ENCODE measurements around the gene MICAL3.

Gene MICAL3

DNA sequence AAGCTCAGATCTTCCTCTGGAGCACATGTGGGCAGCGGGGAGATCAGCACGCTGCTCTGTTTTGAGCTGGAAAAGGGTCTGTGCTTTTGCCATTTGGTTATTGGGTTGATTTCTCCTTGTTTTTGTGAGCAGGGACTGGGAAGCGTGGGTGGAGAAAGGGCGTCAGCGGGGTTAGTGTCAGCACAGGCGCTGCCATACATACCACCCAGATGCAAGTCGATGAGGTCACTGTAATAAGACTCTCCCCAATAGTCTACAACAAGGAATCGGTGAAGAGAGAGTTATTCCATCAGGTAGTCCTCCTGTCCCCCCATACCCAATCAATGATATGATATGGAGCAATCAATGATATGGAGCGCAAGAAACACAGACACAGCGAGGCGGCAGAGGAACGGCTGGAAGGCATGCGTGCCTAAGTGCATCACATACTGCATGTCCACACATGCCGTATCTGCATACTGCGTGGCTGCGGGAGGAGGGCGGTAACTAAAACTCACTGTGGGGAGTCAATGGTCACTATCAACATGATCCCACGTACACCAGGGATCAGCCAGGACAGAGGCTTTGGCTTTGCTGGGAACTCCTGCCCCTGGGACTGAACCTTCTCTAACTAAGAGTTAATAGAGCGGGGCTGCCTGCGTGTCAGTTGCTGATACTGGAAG lies 220.6 kb downstream of the MICAL3 start:
- Histone ChIP-seq H3K27me3 (ENCODE audit: control insufficient read depth, insufficient read depth, low read length) (no peaks in the 10 kb centered on the region), H3K4me1 (no peaks in the 10 kb centered on the region), H3K79me2 (no peaks in the 10 kb centered on the region), H3K27ac (no peak overlapping the region), H3K36me3 (ENCODE audit: control insufficient read depth, insufficient read depth, low read length) (no peaks in the 10 kb centered on the region), H2AFZ (no peak overlapping the region), H3K4me3 (ENCODE audit: low read depth, low read length) (no peak overlapping the region), H3K4me2 (ENCODE audit: low read length) (no peak overlapping the region), H3K9ac (no peak overlapping the region), H3K9me3 (ENCODE audit: control insufficient read depth, low read length) (no peaks in the 10 kb centered on the region)
- TF ChIP-seq CTCF (IDR thresholded peaks at IDR 0.05): no peak

- H3K9ac ChIP-seq: no peak overlapping the region
- TF ChIP-seq CTCF (IDR thresholded peaks at IDR 0.05): no peak
- H3K4me3 ChIP-seq (ENCODE audit: low read depth, low read length): no peak overlapping the region
- no peak overlapping the region for H2AFZ ChIP-seq
- no peak overlapping the region for H3K4me2 ChIP-seq (ENCODE audit: low read length)
- H3K27ac ChIP-seq: no peak overlapping the region
- H3K9me3 ChIP-seq (ENCODE audit: control insufficient read depth, low read length): no peaks in the 10 kb centered on the region
- H3K27me3 ChIP-seq (ENCODE audit: control insufficient read depth, insufficient read depth, low read length): no peaks in the 10 kb centered on the region
- no peaks in the 10 kb centered on the region for H3K79me2 ChIP-seq
- no peaks in the 10 kb centered on the region for H3K4me1 ChIP-seq
- H3K36me3 ChIP-seq (ENCODE audit: control insufficient read depth, insufficient read depth, low read length): no peaks in the 10 kb centered on the region
Measured at GRCh38 chr22:17802822-17803221, 221.5 kb downstream of the MICAL3 start.

DNA sequence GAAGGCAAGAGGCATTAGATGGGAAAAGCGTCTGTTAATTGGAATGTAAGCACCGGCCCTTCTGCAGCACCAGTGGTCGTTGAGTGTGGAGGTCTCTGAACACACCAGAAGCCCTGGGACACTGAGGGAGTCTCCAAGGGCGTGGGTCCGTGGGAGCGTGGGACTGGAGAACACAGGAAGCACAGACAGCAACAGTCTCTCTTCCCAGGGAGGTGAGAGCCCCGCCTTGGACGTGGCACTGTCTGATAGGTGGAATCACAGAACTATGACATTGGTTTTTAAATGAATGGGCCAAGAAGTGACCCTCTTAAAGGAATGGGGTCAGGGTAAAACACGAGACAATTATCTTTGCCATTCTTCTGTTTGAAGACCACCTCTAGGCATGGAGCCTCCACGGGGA lies 221.9 kb downstream of the MICAL3 start:
- no peaks in the 10 kb centered on the region for H3K4me1 ChIP-seq
- H3K27me3 ChIP-seq (ENCODE audit: control insufficient read depth, insufficient read depth, low read length): no peaks in the 10 kb centered on the region
- no peaks in the 10 kb centered on the region for H3K36me3 ChIP-seq (ENCODE audit: control insufficient read depth, insufficient read depth, low read length)
- H3K4me3 ChIP-seq (ENCODE audit: low read depth, low read length): no peak overlapping the region
- no peaks in the 10 kb centered on the region for H3K9me3 ChIP-seq (ENCODE audit: control insufficient read depth, low read length)
- no peak overlapping the region for H3K9ac ChIP-seq
- no peaks in the 10 kb centered on the region for H3K79me2 ChIP-seq
- TF ChIP-seq CTCF (IDR thresholded peaks at IDR 0.05): no peak
- H2AFZ ChIP-seq: no peak overlapping the region
- H3K27ac ChIP-seq: no peak overlapping the region
- no peak overlapping the region for H3K4me2 ChIP-seq (ENCODE audit: low read length)

DNA sequence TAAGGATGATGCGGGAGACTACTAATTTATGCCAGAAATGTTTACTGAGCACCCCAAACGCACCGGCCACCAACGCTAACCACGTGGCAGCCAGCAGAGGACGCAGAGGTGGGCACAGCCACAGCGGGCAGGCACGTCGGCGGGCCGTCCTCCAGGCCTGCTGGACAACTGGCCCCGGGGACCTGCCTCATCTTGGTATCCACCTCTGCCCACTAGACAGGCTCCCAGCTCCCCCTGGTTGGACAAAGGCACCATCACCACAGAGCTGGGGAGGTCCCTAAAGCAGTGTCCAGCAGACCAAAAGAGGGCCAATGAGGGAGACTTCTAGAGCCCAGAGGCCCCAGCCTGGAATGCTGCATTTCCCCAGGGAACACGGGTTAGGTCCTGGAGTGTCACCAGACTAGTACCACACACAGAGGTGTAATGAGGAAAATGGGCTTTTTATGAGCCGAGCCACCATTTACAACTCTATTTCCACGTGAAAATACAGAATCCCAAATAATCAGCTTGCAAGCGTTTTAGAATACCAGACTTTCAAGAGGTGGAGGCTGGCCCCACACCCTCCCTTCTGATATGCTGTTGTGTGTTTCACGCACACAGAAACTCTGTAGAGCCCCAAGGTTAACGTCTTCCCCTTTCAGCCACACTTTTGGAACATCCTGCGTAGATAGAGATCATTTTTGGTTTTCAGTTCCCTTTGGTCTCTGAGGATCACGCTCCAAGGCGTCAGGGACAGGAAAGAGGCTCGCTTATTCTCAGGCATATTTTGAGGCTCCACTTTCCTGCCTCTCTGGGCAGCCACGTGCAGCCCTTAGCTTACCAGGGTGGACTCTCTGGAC lies 226.4 kb downstream of the MICAL3 start:
- Histone ChIP-seq H3K4me1 (no peaks in the 10 kb centered on the region), H3K27me3 (ENCODE audit: control insufficient read depth, insufficient read depth, low read length) (no peaks in the 10 kb centered on the region), H3K4me3 (ENCODE audit: low read depth, low read length) (no peak overlapping the region), H3K79me2 (no peaks in the 10 kb centered on the region), H3K27ac (no peak overlapping the region), H3K4me2 (ENCODE audit: low read length) (no peak overlapping the region), H3K9me3 (ENCODE audit: control insufficient read depth, low read length) (no peaks in the 10 kb centered on the region), H3K36me3 (ENCODE audit: control insufficient read depth, insufficient read depth, low read length) (no peaks in the 10 kb centered on the region), H2AFZ (no peak overlapping the region), H3K9ac (no peak overlapping the region)
- no peak for TF ChIP-seq CTCF (IDR thresholded peaks at IDR 0.05)
